Loucy (cell line): Measurements from ENCODE around the gene DAPK1.

Experiments
- H2AFZ ChIP-seq: fragments of 200-600 bp; sonication (generic); 2 replicates; pipeline ENCODE4 v1.6.0; 2016; ENCODE audit warnings: antibody characterized with exemption, mild to moderate bottlenecking, low read length, moderate library complexity
- H3F3A ChIP-seq: fragments of 200-600 bp; 2 replicates; pipeline ENCODE4 v1.6.0; 2016; ENCODE audit warnings: antibody characterized with exemption, low read depth, mild to moderate bottlenecking
- H3K27me3 ChIP-seq: fragments of 200-600 bp; sonication (generic); 2 replicates; pipeline ENCODE4 v1.6.1; 2014; ENCODE audit warnings: low read length, mild to moderate bottlenecking; ENCODE audit not compliant: insufficient read depth, poor library complexity, severe bottlenecking
- H3K36me3 ChIP-seq: fragments of 200-600 bp; sonication (generic); 2 replicates; pipeline ENCODE4 v1.6.1; 2016; ENCODE audit warnings: low read length; ENCODE audit not compliant: insufficient read depth
- H3K4me1 ChIP-seq: fragments of 200-600 bp; sonication (generic); 2 replicates; pipeline ENCODE4 v1.5.1; 2014; ENCODE audit warnings: low read length, mild to moderate bottlenecking; ENCODE audit not compliant: insufficient read depth, poor library complexity, severe bottlenecking
- H3K4me2 ChIP-seq: fragments of 200-600 bp; sonication (generic); 2 replicates; pipeline ENCODE4 v1.6.0; 2014; ENCODE audit warnings: antibody characterized with exemption, low read length, low read depth, mild to moderate bottlenecking; ENCODE audit not compliant: poor library complexity, severe bottlenecking
- H3K4me3 ChIP-seq: fragments of 200-600 bp; sonication (generic); 2 replicates; pipeline ENCODE4 v1.5.1; 2014; ENCODE audit warnings: low read length, mild to moderate bottlenecking, mixed read lengths; ENCODE audit not compliant: poor library complexity, severe bottlenecking
- H3K79me2 ChIP-seq: fragments of 200-600 bp; sonication (generic); 2 replicates; pipeline ENCODE4 v1.6.1; 2014; ENCODE audit warnings: low read length; ENCODE audit not compliant: insufficient read depth
- H3K9ac ChIP-seq: fragments of 200-600 bp; sonication (generic); 2 replicates; pipeline ENCODE4 v1.6.0; 2014; ENCODE audit warnings: mild to moderate bottlenecking, low read depth, low read length, moderate library complexity; ENCODE audit not compliant: poor library complexity, severe bottlenecking
- H3K9me2 ChIP-seq: fragments of 200-600 bp; sonication (generic); replicated peaks from 2 replicates; pipeline ENCODE4 v1.6.1; 2016; ENCODE audit warnings: low read depth, low read length, mixed read lengths
- H3K9me3 ChIP-seq: fragments of 200-600 bp; sonication (generic); 2 replicates; pipeline ENCODE4 v1.6.1; 2014; ENCODE audit warnings: mild to moderate bottlenecking, antibody characterized with exemption, low read length, low read depth; ENCODE audit not compliant: insufficient read depth
- H4K20me1 ChIP-seq: fragments of 200-600 bp; sonication (generic); 2 replicates; pipeline ENCODE4 v1.6.0; 2014; ENCODE audit warnings: antibody characterized with exemption, low read length, mild to moderate bottlenecking; ENCODE audit not compliant: insufficient read depth, poor library complexity, severe bottlenecking
- EZH2phosphoT487 ChIP-seq: fragments of 200-600 bp; IDR thresholded peaks from 2 replicates; pipeline ENCODE4 v1.6.1; 2018; ENCODE audit warnings: antibody characterized with exemption, mild to moderate bottlenecking, moderate library complexity, borderline replicate concordance
- TF ChIP-seq, protein P1 (sequence below): fragments of 200-600 bp; sonication (generic); conservative IDR thresholded peaks from 2 replicates; pipeline ENCODE4 v1.5.1; 2014; ENCODE audit warnings: mild to moderate bottlenecking, antibody characterized with exemption, low read length

Gene DAPK1

GRCh38 chr9:87569008-87569509 is 71.4 kb downstream of the DAPK1 start:
- no peak overlapping the region for H3K4me3 ChIP-seq
- H3K36me3 ChIP-seq = no peaks in the 10 kb centered on the region
- H3K9me2 ChIP-seq = no peaks in the 10 kb centered on the region
- H3K79me2 ChIP-seq = no peaks in the 10 kb centered on the region
- H4K20me1 ChIP-seq = no peaks in the 10 kb centered on the region
- H3K9me3 ChIP-seq = no peaks in the 10 kb centered on the region
- TF ChIP-seq EZH2phosphoT487 = no peak
- TF ChIP-seq, protein P1, sequence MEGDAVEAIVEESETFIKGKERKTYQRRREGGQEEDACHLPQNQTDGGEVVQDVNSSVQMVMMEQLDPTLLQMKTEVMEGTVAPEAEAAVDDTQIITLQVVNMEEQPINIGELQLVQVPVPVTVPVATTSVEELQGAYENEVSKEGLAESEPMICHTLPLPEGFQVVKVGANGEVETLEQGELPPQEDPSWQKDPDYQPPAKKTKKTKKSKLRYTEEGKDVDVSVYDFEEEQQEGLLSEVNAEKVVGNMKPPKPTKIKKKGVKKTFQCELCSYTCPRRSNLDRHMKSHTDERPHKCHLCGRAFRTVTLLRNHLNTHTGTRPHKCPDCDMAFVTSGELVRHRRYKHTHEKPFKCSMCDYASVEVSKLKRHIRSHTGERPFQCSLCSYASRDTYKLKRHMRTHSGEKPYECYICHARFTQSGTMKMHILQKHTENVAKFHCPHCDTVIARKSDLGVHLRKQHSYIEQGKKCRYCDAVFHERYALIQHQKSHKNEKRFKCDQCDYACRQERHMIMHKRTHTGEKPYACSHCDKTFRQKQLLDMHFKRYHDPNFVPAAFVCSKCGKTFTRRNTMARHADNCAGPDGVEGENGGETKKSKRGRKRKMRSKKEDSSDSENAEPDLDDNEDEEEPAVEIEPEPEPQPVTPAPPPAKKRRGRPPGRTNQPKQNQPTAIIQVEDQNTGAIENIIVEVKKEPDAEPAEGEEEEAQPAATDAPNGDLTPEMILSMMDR = no peak
- H3F3A ChIP-seq = no peaks in the 10 kb centered on the region
- H3K27me3 ChIP-seq = no peaks in the 10 kb centered on the region
- no peak overlapping the region for H3K9ac ChIP-seq
- no peak overlapping the region for H3K4me2 ChIP-seq
- H3K4me1 ChIP-seq = no peaks in the 10 kb centered on the region
- no peak overlapping the region for H2AFZ ChIP-seq

DNA sequence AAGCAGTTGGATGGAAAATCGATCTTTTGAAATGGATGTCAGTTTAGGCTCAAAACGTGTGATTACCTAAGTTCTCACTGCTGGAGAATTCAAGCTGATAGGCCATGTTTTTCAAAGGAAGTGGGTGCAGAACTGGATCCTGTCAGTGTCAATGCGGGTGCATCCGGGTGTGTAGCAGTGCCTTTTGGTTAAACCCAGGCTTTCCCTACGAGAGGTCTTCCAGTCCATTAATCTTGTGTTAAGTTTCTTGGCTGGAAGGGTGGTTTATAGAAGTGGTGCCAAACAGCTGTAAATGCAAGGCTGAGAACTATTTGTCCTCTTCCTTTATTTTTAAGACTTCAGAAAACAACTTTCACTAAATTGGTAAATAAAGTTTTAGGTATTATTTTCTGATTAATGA is 71.9 kb downstream of the DAPK1 start:
- Histone ChIP-seq H3F3A (no peaks in the 10 kb centered on the region), H3K4me1 (no peaks in the 10 kb centered on the region), H3K36me3 (no peaks in the 10 kb centered on the region), H2AFZ (no peak overlapping the region), H3K9ac (no peak overlapping the region), H4K20me1 (no peaks in the 10 kb centered on the region), H3K27me3 (no peaks in the 10 kb centered on the region), H3K4me3 (no peak overlapping the region), H3K79me2 (no peaks in the 10 kb centered on the region), H3K9me3 (no peaks in the 10 kb centered on the region), H3K4me2 (no peak overlapping the region), H3K9me2 (no peaks in the 10 kb centered on the region)
- TF ChIP-seq EZH2phosphoT487 = no peak
- TF ChIP-seq, protein P1 = no peak

- Histone ChIP-seq H4K20me1 (no peaks in the 10 kb centered on the region), H3K4me2 (no peak overlapping the region), H3K9me2 (no peaks in the 10 kb centered on the region), H3F3A (no peaks in the 10 kb centered on the region), H3K9me3 (no peaks in the 10 kb centered on the region), H3K9ac (no peak overlapping the region), H3K36me3 (no peaks in the 10 kb centered on the region), H3K4me3 (no peak overlapping the region), H3K79me2 (no peaks in the 10 kb centered on the region), H3K4me1 (no peaks in the 10 kb centered on the region), H3K27me3 (no peaks in the 10 kb centered on the region), H2AFZ (no peak overlapping the region)
- TF ChIP-seq EZH2phosphoT487 = no peak
- TF ChIP-seq, protein P1 = no peak
Observed at GRCh38 chr9:87570000-87570908, 72.6 kb downstream of the DAPK1 start.
